Activated CD4-positive, alpha-beta T cell treated with anti-CD3 and anti-CD28 coated beads, Interleukin-2, amount 10 ng/mL, durations not matched to agents 24 days and 14 days (primary cell): ENCODE results near the gene SYCE1. TPM values are rescaled to one million over a fixed set of nuclear protein-coding genes. Genes with fewer than 3 reads are reported as not detected.

Experiments used
- DNase-seq: peaks from one replicate; pipeline ENCODE4 v3.0.0; 2022
- H3K27ac Mint-ChIP-seq: one replicate; pipeline ENCODE4 v1.8.0; 2022; ENCODE audit warnings: mild to moderate bottlenecking, mixed read lengths
- H3K27me3 Mint-ChIP-seq: one replicate; pipeline ENCODE4 v1.8.0; 2022; ENCODE audit warnings: mixed read lengths
- H3K36me3 Mint-ChIP-seq: one replicate; pipeline ENCODE4 v1.8.0; 2022; ENCODE audit warnings: low read depth, mild to moderate bottlenecking, mixed read lengths
- H3K4me1 Mint-ChIP-seq: one replicate; pipeline ENCODE4 v1.8.0; 2021; ENCODE audit warnings: mixed read lengths
- H3K4me3 Mint-ChIP-seq: one replicate; pipeline ENCODE4 v1.8.0; 2022; ENCODE audit warnings: mild to moderate bottlenecking, moderate library complexity, mixed read lengths
- H3K9me3 Mint-ChIP-seq: one replicate; pipeline ENCODE4 v1.8.0; 2021; ENCODE audit warnings: mixed read lengths
- intact Hi-C: fragments of 100-400 bp; cut with micrococcal nuclease; formaldehyde crosslinking; loops from one replicate; pipeline ENCODE4 v1.15.1; 2023
- total RNA-seq: library from RNA; stranded (reverse); gene quantifications from 2 replicates; pipeline ENCODE4 v1.2.3, GENCODE V29; 2022

SYCE1 gene
- total RNA-seq, 1 donor from 2014 or later = 0.37 TPM

GRCh38 chr10:133515471-133515870 is 49.9 kb downstream of the SYCE1 start:
- DNase-seq = no peak
- Mint-ChIP-seq H3K9me3 (no peaks in the 10 kb centered on the region), H3K4me3 (no peak overlapping the region), H3K27me3 (peaks cover 34% of the 10 kb centered on the region), H3K36me3 (no peaks in the 10 kb centered on the region), H3K27ac (no peak overlapping the region), H3K4me1 (peaks cover 4% of the 10 kb centered on the region)
- intact Hi-C loops = no loop called here

GRCh38 chr10:133511907-133512528 is 53.4 kb downstream of the SYCE1 start:
- Mint-ChIP-seq H3K4me1 (no peaks in the 10 kb centered on the region), H3K27me3 (peaks cover 35% of the 10 kb centered on the region), H3K27ac (no peak overlapping the region), H3K4me3 (no peak overlapping the region), H3K9me3 (no peaks in the 10 kb centered on the region), H3K36me3 (no peaks in the 10 kb centered on the region)
- no peak for DNase-seq
- intact Hi-C loops = no loop called here

- Mint-ChIP-seq H3K27ac (no peak overlapping the region), H3K36me3 (no peaks in the 10 kb centered on the region)
These were observed 54.0 kb downstream of the SYCE1 start for GRCh38 chr10:133511408-133511807.

GRCh38 chr10:133509700-133510099 is 55.7 kb downstream of the SYCE1 start:
- Mint-ChIP-seq H3K27me3 (peaks cover 32% of the 10 kb centered on the region), H3K9me3 (no peaks in the 10 kb centered on the region), H3K27ac (no peak overlapping the region), H3K4me3 (no peak overlapping the region), H3K36me3 (no peaks in the 10 kb centered on the region), H3K4me1 (no peaks in the 10 kb centered on the region)
- intact Hi-C loops = no loop called here
- no peak for DNase-seq

More at GRCh38 chr10:133511408-133511807, 54.0 kb downstream of the SYCE1 start:
- no peaks in the 10 kb centered on the region for H3K9me3 Mint-ChIP-seq
- H3K27me3 Mint-ChIP-seq = peaks cover 33% of the 10 kb centered on the region
- H3K4me3 Mint-ChIP-seq = no peak overlapping the region
- intact Hi-C loops = no loop called here
- no peaks in the 10 kb centered on the region for H3K4me1 Mint-ChIP-seq
- DNase-seq = no peak

Other genes starting within 250 kb of the SYCE1 start
- gene CALY, start 228.7 kb downstream of the SYCE1 start, total RNA-seq = not detected in 2 replicates
- not detected in 2 replicates for gene PRAP1, start 218.2 kb downstream of the SYCE1 start, total RNA-seq
- 43.6 and 46.6 TPM in 2 replicates for gene FUOM, start 207.6 kb downstream of the SYCE1 start, total RNA-seq
- 64.3 and 66.3 TPM in 2 replicates for gene ECHS1, start 192.2 kb downstream of the SYCE1 start, total RNA-seq
- 9.3 and 9.4 TPM in 2 replicates for gene PAOX, start 186.3 kb downstream of the SYCE1 start, total RNA-seq
- gene MTG1, start 171.4 kb downstream of the SYCE1 start, total RNA-seq = 66.8 and 68.1 TPM in 2 replicates
- gene SPRN, start 141.0 kb downstream of the SYCE1 start, total RNA-seq = not detected in 2 replicates
- 0.76 and 0.77 TPM in 2 replicates for gene SCART1, start 111.6 kb downstream of the SYCE1 start, total RNA-seq
- gene CYP2E1, start 38.2 kb downstream of the SYCE1 start, total RNA-seq = 0.33 and 0.40 TPM in 2 replicates
- gene FRG2B, start 61.2 kb upstream of the SYCE1 start, total RNA-seq = not detected in 2 replicates